Stimulated activated CD8-positive, alpha-beta memory T cell treated with anti-CD3 and anti-CD28 coated beads, Interleukin-15, amount 100 ng/mL, for 48 hours (primary cell): ENCODE results near the gene LRRC3B.

Experiments used
- DNase-seq, 2 donors: peaks; one replicate each; pipeline ENCODE4 v3.0.0-alpha.2; 2020; ENCODE audit warnings: low read depth in 2 of 2

LRRC3B gene

DNA sequence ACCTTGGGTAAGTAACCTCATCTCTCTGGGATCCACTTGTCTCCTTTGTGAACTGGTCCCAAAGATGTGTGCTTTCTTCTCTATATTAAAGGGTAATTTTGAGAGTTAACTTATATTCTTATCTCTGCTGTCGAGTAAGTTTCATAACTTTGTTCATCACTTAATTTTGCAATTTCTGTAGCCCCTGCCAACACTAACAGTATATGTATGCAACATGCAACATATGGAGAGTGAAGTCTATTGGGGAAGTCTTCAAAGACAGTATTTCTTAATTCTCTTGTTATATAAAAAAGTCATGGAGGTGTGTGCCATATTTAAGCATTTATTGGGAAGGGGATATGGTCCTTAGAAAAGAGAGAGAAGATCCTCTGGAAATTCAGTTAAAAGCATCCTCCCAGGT is 85.9 kb downstream of the LRRC3B start:
- DNase-seq, result no peak

GRCh38 chr3:26712211-26713026 is 89.8 kb downstream of the LRRC3B start:
- DNase-seq, result no peak

DNA sequence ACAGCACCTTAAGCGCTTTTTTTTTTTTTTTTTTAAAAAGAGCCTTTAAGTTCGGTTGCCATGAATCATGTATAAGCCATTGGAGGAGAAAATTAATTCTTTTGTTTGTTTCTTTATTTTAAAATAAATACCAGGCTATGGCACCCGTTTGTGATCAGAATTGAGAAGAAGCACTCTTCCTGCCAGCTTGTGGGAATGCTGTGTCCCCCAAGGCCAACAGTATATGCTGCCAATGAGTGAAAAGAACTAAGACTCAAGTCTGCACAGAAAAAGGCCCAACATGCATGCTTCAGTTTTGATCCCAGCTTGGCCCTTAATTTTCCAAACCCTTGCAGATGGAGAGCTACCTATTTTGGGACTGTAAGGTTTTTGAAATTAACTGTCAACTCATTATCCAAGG is 90.5 kb downstream of the LRRC3B start:
- DNase-seq, result no peak

DNA sequence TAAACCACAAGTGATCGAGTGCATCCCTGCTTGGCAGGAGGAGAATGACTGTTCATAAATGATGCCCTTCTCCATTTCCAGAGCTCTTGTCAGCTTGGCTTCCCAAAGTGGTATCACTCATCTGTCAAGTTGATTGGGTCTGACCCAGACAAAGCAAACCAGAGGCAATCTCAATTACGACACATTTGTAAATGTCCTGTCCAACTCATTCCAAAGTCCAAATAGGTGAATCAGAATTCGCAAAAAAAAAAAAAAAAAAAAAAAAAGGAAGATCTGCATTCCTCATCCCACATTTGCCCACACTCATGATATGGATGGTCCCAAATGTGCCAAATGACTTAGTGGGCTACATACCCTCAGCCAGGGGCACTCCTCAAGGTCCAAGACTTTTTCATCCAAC is 91.9 kb downstream of the LRRC3B start:
- DNase-seq, result no peak

GRCh38 chr3:26715431-26715830 is 92.9 kb downstream of the LRRC3B start:
- no peak for DNase-seq

DNA sequence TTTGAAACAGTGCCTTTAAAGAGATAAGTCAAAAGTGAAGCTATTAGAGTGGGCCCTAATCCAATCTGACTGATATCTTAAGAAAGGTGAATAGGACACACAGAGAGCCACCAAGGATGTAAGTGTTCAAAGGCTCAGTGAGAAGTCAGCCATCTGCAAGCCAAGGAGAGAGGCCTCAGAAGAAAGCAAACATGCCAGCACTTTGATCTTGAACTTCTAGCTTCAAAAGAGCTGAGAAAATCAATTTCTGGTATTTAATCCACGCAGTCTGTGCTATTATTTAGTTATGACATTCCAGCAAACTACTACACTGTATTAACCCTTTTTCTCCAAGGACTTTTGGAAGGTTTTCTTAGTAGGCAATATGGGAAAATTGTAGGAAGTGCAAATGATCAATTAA is 95.7 kb downstream of the LRRC3B start:
- no peak for DNase-seq

DNA sequence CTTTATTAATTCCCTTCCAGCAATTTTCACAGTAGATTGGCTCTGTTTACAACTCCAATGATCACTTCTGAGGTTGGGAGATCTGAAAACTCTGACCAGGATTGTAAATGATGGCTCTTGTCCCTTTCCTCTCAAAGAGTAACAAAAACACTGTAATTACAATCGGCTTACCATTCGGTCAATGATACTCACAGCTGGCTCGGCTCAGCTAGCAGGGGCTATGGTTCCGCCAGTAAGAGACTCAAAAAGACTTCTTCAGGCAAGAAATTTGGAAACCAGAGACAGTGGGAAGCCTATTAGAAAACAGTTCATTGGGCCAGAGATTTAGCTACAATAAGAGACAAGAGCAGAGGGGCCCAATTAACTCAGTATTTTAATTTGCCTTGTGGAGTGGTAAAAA is 96.6 kb downstream of the LRRC3B start:
- no peak for DNase-seq

DNA sequence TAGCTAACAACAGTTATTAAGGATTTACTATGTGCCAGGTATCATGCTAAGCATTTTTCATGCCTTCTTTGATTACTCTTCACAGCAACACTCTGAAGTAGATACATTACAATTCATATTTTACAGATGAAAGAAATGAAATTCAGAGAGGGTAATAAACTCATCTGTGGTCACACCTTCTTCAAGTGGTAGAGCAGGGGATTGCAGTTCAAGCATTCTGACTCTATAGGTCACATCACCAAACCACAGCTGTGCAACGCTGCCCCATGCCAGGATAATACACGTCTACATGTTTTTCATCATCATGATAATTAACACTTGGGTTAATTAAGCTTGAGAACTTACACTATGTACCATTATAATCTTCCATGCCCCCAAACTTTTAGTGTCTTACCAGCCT is 98.5 kb downstream of the LRRC3B start:
- no peak for DNase-seq

- DNase-seq, result no peak
These were observed 109.3 kb downstream of the LRRC3B start for GRCh38 chr3:26731843-26732242.

GRCh38 chr3:26750263-26750662 is 127.7 kb downstream of the LRRC3B start:
- no peak for DNase-seq

DNA sequence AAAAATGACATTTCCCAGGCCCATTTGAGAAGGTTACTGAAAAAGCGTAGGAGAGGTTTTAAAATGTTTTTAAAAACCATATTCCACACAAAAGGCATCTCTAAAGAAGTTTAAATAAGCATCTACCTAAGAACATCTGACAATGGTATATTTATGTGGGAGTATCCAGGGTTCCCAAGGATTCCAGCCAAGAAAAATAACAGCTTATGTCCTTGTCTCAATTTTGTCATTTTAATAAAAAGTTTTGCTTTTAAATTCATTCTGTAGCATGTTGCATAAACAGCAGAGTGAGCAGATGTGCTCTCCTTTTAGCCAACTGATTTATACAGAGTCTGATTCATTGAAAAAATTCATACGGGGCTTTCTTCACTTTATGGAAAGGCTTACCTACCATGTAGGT is 129.9 kb downstream of the LRRC3B start:
- DNase-seq, result no peak

- DNase-seq, result no peak
These were observed 130.5 kb downstream of the LRRC3B start for GRCh38 chr3:26753095-26753494.

DNA sequence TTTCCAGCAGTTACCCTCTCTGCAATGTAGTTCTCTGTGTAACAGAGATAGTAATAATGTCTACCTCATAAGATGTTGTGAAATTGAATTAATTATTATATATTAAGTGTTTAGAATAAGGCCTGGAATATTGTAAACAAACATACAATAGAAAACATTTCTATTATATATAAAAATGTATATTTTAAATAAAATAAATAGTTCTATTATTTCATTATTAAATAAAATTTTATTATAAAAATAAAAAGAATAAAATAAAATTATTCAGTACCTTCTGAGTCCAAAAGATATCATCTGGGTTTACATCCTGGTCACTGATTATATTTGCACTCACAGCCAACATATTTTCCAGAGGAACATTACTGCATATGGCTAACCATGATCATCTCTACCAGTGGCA is 135.4 kb downstream of the LRRC3B start:
- no peak for DNase-seq
